NCI-H2196 treated with DMSO at 0.1 percent for 48 hours (cell line): ENCODE data around the gene TAL2.
"Not testable (repeated sequence)": the region's sequence is repeated elsewhere in the genome, so short reads cannot be mapped to it uniquely, and the experiment has no call there.

ENCODE experiments used
- DNase-seq: peaks from one replicate; lab custom pipeline; 2025; ENCODE audit not compliant: unreplicated experiment; lab: John Stamatoyannopoulos, UW

The TAL2 gene

GRCh38 chr9:105703638-105704037 lies 41.4 kb downstream of the TAL2 start:
- not testable (repeated sequence) for DNase-seq

DNA sequence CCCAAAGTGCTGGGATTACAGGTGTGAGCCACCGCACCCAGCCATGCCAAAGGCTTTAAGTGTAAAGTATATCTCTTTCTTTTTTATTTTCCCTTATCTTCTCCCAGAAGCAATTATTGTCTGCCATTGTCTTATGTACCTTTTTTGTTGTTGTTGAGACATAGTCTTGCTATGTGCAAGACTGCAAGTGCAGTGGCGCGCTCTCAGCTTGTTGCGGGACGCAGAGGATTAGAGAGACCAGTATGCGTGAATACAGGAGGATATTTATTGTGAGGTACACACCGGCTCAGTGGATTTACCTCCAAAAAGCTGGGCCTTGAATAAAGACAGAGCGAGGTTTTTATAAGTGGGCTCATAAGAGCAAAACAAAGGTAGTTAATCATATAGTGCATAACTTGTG lies 43.9 kb downstream of the TAL2 start:
- DNase-seq, result no peak

DNA sequence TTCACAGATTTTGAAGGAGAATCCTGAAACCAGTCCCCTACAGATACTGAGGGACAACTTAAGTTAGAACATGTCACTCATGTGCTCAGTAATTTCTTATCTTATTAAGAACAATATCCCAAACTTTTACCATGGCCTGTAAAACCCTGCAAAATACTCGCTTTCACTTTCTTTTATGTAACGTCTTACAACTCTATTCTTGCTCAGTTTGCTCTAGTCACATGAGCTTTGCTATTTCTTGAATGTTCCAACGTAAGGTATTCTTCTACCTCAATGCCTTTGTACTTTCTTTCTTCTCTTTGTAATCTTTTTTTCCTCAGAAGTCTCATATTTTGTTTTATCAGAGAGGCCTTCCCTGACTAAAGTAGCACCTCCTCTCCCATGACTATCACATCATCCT lies 46.1 kb downstream of the TAL2 start:
- DNase-seq, result no peak

- DNase-seq, result no peak
These were observed 48.4 kb downstream of the TAL2 start for GRCh38 chr9:105710638-105711037.

GRCh38 chr9:105711867-105712266 lies 49.6 kb downstream of the TAL2 start:
- DNase-seq, result no peak

- DNase-seq, result no peak
These were observed 50.0 kb downstream of the TAL2 start for GRCh38 chr9:105712297-105712696.
